GM12891 (cell line): Measurements from ENCODE around the gene SSPN.

Experiments
- POLR2A ChIP-seq: IDR thresholded peaks from 2 replicates; pipeline ENCODE4 v1.6.1; 2011; ENCODE audit warnings: low read depth, low read length, control low read depth
- POLR2AphosphoS5 ChIP-seq: IDR thresholded peaks from 2 replicates; pipeline ENCODE4 v1.6.1; 2011; ENCODE audit warnings: low read depth, low read length, control low read depth
- POU2F2 ChIP-seq: IDR thresholded peaks from 2 replicates; pipeline ENCODE4 v1.6.1; 2011; ENCODE audit warnings: low read depth, mild to moderate bottlenecking, control low read depth, low read length, moderate library complexity
- SPI1 ChIP-seq: IDR thresholded peaks from 2 replicates; pipeline ENCODE4 v1.6.1; 2011; ENCODE audit warnings: low read depth, low read length, control low read depth
- TAF1 ChIP-seq: IDR thresholded peaks from 2 replicates; pipeline ENCODE4 v1.6.1; 2011; ENCODE audit warnings: low read depth, low read length, control low read depth

DNA sequence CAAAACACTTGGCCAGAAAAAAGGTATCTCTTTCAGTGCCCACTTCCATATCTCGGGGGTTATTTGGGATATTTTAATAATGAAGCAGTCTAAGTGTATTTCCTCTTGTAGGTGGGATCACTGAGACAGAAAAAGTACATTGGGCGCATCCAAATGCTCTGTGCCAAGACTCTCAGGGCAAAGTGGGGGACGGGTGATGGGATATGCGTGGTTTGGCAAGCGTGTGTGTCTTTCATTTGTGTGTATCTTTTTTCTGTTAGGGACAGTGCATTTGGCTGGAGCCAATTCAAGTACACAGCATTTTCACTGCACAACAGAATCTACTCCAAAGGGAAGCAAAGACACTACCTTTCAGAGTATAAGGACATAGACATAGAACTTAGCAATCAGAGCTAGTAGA is 29.3 kb downstream of the SSPN start:
- TF ChIP-seq POLR2A (no peak), POLR2AphosphoS5 (no peak), TAF1 (no peak), POU2F2 (no peak), SPI1 (no peak)
